Islet precursor cell (in vitro differentiated cells): ENCODE measurements around the gene SF3B2.
A peak's percentile ranks its signal among the peaks of the same experiment; 100 is the strongest.
"Not testable (repeated sequence)": the region's sequence is repeated elsewhere in the genome, so short reads cannot be mapped to it uniquely, and the experiment has no call there.

Experiments used
- DNase-seq: peaks from one replicate; pipeline ENCODE4 v3.0.0-alpha.2; 2018

Gene SF3B2

DNA sequence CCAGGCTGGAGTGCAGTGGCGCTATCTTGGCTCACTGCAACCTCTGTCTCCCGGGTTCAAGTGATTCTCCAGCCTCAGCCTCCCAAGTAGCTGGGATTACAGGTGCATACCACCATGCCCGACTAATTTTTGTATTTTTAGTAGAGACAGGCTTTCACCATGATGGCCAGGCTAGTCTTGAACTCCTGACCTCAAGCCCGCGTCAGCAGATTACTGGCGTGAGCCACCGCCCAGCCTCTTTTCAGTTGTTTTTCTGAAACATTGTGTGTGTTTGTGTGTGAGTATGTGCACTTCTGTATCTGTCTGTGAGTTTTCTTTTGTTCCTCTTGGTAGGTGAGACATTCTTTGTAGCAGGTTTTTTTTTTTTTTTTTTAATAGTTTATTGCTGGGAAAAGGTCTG is 26.8 kb downstream of the SF3B2 start:
- not testable (repeated sequence) for DNase-seq

DNA sequence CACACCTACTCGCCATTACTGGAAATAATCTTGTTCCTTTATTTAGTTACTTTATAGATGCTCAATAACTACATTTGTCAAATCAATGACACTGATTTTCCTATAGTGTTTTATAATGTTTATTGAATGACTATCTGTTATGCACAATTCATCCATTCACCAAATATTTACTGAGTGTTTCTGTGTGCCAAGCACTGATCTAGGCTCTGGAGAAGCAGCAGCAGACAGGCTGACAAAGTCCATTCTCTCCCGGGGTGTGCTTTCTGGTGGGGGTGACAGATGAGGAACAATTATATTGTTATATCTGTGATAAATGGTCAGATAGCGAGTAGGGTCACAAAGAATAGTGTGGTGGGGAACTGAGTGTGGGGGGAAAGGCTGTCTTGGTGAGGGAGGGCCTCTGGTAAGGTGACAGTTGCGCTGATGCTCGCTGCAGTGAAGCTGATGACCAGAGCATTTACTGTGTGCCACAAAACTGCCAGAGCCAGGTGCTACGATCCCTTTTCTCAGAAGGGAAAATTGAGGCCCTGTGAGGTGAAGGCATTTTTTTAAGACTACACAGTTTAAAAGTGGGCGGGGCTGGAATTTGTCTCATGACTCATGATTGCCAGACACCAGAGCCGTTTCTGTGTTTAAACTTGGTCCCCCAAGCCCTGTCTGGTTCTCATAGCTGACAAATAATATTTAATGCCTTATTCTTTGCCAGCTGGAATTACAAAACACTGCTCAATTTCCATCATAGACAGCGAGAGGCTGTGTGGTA is 28.1 kb downstream of the SF3B2 start:
- DNase-seq = peak; percentile 81

DNA sequence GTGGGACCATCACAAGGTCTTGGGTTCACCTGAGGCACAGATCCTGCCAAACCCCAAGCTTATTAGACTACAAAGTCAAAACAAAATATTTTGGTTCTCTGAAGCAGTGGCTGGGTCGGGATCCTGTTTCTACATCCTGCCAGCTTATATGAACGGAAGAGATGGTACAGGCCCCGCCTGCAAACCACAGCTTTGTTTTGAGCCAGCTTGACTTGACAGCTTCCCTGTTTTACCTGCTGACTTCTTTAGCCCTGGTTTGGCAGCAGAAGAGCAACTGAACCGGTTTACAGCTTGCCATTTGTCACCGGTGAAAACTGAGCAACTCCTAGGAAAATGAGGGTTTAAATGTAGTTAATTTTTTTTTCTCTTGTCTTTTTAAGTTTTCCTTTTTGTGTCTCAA is 29.3 kb downstream of the SF3B2 start:
- DNase-seq = peak; percentile 73

DNA sequence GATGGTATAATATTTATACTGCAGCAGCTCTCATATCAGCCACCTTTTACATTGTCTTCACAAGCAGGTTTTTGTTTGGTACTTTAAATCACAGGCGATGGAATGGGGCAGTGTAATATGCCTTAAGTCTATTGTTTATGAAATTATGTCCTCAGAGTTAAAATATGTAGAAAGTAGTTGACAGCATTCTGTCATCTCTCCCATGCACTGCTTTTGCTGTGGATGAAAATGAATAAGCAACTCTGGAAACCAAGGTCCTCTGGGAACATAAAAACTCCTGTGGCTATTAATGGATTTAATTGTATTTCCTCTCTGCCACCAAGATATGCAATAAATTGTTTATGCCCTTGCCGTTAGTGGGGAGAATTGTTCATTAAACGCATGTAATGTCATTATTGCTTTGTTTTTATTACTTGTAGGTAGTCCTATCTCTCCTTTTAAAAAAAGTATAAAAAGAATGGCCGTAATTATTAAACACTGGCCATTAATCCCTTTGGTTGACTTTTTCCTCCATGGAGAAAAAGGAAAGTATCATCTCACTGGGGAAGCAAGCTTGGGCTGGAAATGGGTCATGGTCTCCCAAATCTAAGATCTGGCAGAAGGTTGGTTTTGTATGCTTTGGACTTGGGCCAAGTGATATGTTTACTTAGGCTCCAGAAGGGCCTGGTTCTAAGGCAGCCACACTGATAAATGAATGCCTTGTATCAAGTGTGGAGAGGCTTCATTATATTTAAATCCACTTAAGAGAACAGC is 31.0 kb downstream of the SF3B2 start:
- DNase-seq = no peak

DNA sequence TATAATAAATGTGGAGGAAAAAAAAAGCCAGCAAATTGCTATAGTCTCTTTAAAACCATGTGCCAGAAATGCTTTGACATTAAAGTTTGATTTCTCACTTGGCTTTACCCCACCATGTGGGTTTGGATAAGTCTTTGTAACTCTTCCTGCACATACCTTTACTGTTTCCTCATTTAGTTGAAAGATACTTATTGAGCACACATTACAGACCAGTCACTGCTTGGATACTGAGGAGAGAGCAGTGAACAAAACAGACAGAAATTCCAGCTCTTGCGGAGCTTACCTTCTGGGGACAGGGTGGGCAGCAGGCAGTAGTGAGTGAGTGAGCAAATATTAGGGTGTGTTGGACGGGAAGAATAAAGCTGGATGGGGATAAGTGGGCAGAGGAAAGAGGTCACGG is 31.6 kb downstream of the SF3B2 start:
- DNase-seq = no peak

DNA sequence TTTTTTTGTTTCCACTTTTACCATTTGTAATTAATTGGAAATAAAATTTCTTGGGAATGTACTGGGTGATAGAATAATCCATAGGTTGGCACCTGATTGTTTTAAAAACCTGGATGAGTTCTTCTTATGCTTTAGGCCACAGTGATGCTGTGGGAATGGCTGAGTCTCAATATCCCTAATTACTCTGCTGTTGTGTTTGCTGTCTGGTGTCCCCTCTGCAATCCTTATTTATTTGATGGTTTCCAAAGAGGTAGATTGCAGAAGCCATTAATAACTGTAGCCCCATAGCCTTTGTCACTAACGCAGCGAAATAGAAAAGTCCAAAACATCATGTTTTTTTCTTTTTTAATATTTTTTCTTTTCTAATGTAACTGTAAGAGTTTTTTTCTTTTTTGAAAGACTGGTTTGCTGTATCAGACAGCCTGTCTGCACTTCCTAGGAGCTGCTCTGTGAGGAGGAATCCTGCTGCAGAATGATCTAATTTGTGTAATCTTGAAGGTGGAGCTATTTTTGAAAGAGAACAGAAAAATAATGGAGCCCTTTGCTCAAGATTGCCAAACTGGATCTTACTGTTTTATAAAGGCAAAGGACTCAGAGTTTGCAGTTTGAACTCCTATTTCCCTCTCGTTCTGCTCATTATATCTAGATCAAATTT is 32.8 kb downstream of the SF3B2 start:
- DNase-seq = no peak

DNA sequence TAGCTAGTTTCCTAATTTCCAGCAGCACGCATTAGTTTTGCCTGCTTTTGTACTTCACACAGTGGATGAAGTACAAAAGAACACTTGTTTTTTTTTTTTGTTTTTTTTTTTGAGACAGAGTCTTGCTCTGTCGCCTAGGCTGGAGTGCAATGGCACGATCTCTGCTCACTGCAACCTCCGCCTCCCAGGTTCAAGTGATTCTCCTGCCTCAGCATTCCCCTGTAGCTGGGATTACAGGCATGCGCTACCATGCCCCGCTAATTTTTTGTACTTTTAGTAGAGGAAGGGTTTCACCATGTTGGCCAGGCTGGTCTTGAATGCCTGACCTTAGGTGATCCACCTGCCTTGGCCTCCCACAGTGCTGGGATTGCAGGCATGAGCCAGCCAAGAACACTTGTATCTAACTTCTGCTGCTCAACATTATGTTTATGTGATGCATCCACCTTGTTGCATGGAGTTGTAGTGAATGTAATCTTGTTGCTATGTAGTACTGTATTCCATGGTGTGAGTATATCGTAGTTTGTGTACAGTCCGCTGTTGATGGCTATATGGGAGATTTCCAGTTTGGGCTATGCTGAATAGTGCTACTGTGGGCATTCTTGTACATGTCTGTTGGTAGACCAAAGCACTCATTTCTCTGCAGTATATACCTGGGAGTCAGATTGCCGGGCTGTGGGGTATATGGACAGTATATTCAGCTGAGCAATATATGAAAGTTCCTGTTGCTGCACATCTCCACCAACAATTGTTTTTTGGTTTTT is 35.2 kb downstream of the SF3B2 start:
- DNase-seq = no peak

DNA sequence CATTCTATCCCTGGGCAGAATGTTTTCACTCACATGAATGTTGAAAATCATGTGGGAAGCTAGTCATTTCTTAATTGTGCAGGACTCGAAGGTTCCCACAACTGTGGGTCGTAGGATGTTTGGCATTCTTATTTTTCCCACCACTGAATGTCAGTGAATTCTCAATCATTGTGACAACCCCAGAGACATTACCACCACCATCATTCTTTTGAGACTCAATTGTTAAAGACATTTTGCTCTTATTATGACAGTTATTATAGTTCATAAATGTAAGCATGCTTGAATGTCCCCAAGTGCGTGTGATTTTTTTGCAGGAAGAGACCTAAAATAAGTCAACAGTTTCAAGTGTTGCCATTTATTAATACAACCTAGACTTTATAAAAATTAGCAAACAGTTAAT is 36.9 kb downstream of the SF3B2 start:
- DNase-seq = no peak

DNA sequence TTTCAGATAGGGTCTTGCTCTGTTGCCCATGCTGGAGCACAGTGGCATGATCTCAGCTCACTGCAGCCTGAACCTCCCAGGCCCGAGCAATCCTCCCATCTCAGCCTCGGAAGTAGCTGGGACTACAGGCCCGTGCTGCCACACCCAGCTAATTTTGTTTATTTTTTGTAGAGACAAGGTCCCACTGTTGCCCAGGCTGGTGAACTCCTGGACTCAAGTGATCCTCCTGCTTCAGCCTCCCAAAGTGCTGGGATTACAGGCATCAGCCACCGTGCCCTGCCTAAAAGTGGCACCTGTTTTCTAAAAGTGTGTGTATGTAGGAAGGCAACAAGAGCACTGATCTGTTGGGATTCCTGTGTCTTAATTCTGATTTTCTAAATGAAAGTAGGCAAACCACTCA is 38.1 kb downstream of the SF3B2 start:
- no peak for DNase-seq

DNA sequence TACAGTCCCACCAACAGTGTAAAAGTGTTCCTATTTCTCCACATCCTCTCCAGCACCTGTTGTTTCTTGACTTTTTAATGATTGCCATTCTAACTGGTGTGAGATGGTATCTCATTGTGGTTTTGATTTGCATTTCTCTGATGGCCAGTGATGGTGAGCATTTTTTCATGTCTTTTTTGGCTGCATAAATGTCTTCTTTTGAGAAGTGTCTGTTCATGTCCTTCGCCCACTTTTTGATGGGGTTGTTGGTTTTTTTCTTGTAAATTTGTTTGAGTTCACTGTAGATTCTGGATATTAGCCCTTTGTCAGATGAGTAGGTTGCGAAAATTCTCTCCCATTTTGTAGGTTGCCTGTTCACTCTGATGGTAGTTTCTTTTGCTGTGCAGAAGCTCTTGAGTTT is 40.0 kb downstream of the SF3B2 start:
- DNase-seq = not testable (repeated sequence)

DNA sequence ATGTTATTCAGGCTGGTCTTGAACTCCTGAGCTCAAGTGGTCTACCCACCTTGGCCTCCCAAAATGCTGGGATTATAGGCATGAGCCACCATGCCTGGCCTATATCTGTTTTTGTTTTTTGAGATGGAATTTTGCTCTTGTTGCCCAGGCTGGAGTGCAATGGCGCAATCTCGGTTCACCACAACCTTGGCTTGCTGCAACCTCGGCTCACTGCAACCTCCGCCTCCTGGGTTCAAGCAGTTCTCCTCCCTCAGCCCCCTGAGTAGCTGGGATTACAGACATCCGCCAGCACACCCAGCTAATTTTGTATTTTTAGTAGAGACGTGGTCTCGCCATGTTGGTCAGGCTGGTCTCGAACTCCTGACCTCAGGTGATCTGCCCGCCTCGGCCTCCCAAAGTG is 47.6 kb downstream of the SF3B2 start:
- not testable (repeated sequence) for DNase-seq

DNA sequence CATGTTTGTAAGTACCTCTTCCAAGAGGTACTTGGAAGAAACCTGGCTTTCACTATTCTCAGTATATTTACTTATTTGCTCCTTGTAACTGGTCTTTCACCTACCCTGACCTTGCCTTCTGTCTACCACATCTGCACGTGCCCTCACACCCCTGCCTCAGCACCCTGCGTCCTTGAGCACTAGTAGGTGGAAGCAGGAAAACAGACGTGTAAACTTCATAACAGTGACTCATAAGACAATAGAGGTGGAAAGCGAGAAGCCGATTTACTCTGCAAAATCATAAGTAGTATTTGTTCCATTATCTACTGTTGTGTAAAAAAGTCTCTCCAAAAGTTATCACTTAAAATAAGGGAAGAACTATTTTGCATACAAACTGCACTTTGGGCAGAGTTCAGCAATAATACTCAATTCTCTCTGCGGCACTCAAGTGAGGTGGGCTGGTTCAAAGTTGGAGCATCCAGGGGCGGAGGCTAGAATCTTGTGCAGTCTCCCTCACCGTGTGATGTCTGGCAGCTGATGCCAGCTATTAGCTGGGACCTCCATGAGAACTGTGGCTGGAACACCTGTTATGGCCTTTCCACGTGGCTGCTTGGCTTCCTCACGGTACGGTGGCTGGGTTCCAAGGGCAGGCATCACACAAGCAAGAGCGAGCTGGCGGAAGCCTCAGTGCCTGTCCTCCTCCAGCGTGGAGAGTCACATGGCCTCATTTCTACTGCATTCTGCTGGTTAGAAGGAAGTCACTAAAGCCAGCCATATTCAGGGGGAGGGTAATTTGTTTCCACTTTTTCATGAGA is 48.3 kb downstream of the SF3B2 start:
- no peak for DNase-seq

DNA sequence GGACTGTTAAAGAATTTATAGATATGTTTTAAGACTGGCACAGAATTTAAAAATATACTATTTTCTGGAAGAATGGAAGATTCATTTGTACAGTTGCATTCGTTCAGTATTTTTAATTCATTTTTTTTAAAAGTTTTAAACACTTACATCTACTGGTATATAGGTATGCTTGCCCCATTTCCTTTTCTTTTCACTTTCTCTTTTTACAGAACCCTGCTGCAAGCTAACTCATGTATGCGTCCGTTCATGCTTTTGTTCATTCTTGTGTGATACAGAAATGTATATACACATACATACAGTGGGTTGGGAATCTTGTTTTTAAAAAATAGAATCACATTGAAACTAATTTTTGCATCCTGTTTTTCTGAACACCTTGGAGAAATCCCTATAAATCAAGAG is 48.9 kb downstream of the SF3B2 start:
- DNase-seq = no peak

DNA sequence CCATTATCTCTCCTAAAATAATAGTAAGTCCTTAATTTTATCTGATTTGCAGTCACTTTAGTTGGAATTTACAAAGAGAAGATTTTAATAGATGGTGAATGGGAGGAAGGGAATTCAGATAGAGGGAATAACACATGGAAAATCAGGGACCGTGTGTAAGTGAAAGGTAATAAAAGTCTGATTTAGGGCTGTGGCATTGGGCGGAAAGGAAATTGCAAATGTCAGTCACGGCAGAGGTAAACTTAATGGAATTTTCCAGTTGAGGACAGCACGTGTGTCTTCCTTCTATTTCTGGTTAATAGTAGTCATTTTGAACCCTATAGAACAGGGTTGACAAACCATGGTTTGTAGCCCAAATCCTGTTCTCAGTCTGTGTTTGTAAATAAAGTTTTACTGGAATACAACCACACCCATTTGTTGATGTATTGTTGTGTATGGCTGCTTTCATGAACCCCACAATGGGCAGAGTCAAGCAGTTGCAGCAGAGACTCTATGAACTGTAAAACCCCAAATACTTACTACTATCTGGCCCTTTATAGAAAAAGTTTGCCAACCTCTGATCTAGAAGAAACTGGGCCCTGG is 52.0 kb downstream of the SF3B2 start:
- DNase-seq = no peak

DNA sequence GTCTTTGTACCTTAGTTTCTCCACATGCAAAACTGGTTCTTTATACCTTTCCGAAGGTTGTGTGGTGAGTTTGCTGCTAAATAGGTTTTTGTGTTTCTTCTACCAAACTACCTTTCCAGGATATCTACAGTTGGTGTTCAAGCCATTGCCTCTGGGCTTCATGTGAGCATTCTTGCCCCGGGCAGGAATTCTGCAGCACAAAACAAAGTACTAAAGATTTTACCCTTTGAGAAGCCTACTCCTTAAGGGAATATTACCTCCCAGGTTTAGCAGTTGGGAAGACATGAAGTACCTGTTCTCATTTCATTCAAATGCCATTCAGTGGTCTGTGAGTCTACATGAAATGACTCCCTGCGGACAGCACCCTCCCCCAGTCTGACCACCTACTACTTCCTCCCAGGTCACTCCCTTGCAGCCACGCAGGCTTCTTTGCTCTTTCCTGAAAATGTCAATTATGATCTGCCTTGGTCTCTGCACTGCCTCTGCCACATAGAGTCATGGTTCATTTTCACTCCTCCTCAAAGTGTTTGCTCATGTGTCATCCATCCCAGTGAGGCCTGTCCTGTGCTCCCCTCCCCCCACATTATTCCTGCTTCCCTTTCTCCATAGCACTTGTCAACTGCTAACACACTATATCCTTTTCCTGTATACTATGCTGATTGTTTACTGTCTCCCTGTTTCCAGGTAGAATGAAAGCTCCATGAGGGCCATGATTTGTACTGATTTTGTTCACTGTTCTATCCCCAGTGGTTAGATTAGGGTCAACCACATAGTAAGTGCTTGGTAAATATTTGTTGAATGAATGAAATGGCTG is 54.8 kb downstream of the SF3B2 start:
- DNase-seq = peak; percentile 90

DNA sequence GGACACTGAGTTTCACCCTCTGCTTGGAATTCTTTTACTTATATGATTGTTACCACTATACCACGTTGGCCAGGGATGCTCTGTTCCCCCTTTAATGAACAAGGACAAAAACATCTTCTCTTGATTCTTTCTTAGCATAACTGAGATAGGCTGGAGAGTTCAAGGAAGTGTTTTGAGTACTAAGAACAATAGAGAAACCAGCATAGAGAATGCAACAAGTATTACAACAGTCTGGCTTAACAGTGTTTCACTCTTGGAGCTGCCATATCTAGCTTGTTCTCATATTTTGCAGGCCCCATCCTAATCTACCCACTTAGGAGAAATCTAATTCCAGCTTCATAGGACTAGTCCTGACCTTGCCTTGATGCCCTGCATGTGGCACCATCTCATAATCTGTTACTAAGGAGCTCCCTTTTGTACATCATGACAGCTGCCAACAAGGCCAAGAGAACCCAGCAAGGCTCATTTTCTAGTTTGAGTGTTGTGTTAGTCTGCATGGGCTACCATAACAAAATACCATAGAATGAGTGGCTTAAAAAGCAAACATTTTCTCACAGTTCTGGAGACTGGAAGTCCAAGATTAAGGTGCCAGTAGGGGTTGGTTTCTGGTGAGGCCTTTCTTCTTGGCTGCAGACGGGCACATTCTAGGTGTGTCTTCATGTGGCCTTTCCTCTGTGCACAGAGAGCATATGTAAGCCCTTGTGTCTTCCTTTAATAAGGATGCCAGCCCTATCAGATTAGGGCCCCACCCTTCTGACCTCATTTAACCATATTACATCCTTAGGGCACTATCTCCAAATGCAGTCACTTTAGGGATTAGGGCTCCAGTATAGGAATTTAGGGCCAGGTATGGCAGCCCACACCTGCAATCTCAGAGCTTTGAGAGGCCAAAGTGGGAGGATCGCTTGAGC is 55.7 kb downstream of the SF3B2 start:
- no peak for DNase-seq

DNA sequence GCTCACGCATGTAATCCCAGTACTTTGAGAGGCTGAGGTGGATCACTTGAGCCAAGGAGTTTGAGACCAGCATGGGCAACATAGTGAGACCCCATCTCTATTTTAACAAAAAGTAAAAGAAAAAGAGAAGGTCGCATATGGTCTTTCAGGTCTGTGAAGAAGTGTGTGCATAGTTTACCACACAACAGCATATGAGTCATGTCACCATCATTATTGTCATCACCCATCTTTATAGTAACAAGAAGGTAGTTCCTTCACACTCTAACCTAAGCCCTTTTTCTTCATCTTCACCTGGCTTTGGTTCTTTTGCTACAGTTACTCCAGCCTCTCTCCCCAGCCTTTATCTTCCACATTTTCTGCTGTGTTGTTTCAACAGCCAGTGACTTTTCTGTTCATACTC is 57.1 kb downstream of the SF3B2 start:
- DNase-seq = no peak

DNA sequence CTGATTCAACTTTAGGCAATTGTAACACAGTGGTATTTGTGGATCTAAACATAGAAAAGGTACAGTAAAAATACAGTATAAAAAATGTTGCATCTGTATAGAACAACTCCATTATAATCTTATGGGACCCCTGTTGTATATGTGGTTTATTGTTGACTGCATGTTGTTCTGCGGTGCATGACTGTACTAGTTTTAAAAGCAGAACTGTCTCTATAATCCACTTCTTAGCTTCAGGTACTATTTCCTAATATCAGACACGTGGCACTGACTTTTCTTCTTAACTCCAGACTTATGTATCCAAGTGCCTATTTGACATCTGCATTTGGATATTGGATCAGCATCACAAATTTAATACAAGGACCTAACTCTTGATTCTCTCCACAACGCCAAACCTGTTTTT is 59.0 kb downstream of the SF3B2 start:
- DNase-seq = no peak

DNA sequence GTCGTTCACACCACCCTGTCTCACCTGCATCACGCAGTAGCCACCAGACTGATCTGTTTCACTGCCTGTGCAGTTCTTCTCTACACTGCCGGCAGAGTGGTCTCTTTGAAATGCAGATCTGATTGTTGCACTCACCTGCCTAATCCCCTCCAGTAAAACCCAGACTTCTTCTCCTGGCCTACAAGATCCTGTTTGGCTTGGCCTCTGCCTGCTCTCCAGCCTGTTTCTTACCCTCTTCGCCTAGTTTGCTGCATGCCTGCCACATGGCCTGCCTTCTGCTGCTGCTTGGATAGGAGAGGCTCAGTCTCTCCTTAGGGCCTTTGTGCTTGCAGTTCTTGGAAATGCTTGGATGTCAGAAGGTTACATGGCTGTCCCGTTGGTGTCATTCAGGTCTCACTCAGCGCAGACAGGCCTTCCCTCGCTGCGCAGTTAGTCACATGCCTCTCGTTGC is 59.9 kb downstream of the SF3B2 start:
- peak; percentile 78 for DNase-seq
